Renal cortex interstitium (tissue), 11 donors: ENCODE data around the gene SYNE2. TPM values are rescaled to one million over a fixed set of nuclear protein-coding genes. Genes with fewer than 3 reads are reported as not detected.
"Not testable (repeated sequence)": the region's sequence is repeated elsewhere in the genome, so short reads cannot be mapped to it uniquely, and the experiment has no call there.

ENCODE experiments used
- DNase-seq, 11 donors: peaks; one replicate each; pipeline ENCODE4 v3.0.0-alpha.2; 2013; ENCODE audit warnings: low read depth in 9 of 11, low spot score in 4 of 11; ENCODE audit errors: extremely low read depth in 1 of 11
- polyA plus RNA-seq, 3 donors: library from polyadenylated mRNA; unstranded; fragments of 120-200 nt; gene quantifications; one replicate each; pipeline ENCODE4 v1.2.1, GENCODE V29; 2013; ENCODE audit not compliant: insufficient read length in 3 of 3

Gene SYNE2
- polyA plus RNA-seq, 3 donors: 113 to 171 (median 131) TPM

- DNase-seq: no peak
Measured at GRCh38 chr14:64092338-64092737, 239.5 kb downstream of the SYNE2 start.

DNA sequence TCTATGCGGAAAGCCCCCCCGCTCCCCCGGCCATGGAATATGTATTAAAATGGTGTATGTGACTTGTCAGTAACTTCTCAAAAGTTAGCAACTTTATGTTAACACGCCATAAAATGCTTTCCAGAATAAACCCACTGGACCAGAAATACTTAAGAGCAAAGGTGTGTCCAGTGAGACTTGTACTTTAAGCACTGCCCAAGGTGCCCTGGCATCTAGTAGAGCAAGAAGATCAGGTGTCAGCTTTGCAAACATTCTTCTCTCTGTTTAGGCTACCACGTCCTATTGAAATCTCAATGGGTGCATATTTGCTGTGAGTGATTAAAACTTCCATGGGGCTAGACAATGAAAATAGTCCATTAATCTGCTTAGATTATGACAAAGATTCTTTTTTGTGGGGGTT is 240.1 kb downstream of the SYNE2 start:
- DNase-seq: no peak

GRCh38 chr14:64095620-64096019 is 242.8 kb downstream of the SYNE2 start:
- no peak for DNase-seq

DNA sequence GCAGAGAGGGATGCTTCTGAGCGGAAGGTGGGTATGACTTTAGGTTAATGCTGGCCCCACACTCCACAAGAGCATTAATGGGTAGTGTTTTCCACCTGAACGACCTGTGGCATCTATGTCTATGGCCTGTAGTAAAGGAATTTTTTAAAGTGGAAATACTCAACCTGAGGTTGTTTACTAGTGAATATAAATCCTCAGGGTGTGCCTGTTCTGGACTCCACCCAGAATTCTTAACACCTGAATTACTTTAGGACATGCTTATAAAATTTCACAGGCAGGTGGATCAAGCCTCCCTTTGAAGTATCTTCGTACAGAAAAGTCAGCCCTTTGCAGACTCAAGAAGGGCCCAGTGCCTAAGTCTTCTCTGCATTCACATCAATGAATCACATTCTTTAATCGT is 245.3 kb downstream of the SYNE2 start:
- DNase-seq: no peak

DNA sequence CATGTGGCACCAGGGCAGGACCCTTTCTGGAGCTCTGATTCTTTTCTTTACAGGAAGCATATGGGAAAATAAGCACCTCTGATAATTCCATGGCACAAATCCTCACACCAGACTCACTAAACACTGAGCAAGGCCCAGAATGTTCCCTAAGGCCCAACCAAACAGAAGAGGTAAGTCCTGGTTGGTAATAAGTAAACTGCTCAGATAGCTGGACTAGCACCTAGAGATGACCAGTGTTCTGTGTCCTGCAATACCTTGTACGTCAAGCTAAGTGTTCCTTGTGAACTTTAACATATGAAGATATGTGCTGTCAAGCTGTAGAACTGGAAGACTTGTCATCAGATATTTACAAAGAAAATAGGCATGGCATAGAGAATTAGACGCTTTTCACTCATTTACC is 254.6 kb downstream of the SYNE2 start:
- no peak for DNase-seq

DNA sequence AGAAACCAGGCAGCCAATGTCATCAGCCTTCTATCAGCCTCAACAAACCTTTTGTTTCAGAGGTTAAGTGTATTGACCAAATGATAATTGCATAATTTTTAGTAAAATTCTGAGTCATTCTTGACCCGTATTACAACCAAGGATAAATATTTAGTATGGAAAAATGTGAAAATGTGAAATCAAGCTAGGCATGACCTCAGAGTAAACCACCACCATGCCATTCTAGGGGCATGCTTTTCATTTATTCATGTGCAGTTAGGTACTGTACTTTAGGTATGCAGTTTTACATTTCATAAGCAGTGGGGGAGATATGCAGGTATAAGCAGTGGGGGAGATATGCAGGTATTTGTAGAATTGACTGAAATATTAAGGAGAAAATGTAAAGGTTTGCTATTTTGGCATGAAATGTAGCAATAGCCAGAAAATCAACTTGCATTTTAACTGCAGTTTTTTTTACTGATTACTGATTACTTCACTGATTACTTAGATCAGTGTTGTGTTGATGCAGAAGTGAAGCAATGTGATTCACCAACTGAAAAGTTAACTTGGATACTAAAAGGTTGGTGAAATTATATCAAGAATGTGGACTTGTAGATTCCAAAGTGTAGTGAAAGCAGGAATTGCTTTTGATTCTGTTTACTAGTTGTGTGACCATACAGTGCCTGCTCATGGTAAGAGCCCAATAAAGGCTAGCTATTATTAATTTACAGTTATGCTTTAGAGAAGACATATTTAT is 257.2 kb downstream of the SYNE2 start:
- no peak for DNase-seq

- no peak for DNase-seq
Measured at GRCh38 chr14:64110802-64111201, 258.0 kb downstream of the SYNE2 start.

DNA sequence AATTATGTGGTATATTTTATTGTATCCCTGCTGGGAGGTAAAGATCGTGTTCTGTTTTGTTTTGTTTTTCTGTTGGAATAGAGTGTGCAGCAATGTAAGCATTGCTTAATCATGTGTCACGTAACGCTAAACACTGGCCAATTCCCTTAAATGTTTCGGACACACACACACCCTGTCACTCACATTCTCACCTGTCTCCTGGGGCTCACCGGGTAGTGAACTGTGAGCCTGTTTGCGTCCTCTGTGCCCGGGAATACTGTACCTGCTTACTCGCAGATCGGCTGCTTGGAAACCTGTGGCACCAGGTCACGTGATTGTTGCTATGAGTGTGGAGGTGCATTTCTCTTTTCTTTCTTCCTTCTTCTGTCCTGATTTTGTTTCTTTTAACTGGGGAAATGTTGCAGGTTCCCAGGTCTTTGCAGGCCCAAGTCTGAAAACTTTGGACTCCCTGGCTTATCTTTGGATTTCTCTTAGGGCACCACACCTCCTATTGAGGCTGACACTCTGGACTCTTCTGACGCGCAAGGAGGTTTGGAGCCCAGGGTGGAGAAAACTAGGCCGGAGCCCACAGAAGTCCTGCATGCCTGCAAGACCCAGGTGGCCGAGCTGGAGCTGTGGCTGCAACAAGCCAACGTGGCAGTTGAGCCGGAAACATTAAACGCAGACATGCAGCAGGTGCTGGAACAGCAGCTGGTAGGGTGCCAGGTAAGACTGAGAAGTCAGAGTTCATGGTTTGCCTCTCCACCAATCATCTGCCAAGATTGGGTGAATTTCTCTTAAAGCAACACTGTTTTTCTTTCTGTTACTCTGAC is 260.3 kb downstream of the SYNE2 start:
- no peak for DNase-seq

GRCh38 chr14:64114166-64114565 is 261.4 kb downstream of the SYNE2 start:
- DNase-seq: no peak

GRCh38 chr14:64114796-64115195 is 262.0 kb downstream of the SYNE2 start:
- DNase-seq: no peak

GRCh38 chr14:64115401-64115800 is 262.6 kb downstream of the SYNE2 start:
- DNase-seq: no peak

DNA sequence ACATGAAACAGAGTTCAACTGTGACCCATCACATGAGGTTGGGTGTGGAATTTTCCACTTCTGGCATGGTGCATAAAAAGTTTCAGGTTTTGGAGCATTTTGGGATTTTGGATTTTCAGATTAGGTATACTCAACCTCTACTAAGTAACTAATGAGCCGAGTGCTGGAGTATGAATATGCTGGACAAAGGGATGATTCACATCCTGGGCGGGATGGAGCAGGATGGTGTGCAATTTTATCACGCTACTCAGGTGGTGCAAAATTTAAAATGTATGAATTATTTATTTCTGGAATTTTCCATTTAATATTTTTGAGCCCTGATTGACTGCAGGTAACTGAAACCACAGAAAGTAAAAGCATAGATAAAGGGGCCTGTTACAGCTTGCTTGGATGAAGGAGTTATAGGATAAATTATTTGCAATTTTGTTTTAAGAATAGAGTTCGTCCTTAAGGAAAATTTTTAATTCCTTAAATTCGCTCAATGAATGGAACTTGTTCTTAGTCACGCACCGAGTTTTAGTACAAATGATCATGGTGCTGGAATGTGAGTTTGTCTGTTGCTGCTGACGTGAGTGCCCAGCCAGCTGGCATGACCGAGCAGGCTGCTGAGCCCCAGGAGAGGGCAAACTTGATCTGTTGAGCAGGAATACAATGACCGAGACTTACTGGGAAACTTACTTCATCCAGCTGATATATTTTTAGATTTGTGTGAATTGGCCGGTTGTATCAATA is 265.0 kb downstream of the SYNE2 start:
- no peak for DNase-seq

- not testable (repeated sequence) for DNase-seq
Measured at GRCh38 chr14:64118403-64118742, 265.6 kb downstream of the SYNE2 start.

DNA sequence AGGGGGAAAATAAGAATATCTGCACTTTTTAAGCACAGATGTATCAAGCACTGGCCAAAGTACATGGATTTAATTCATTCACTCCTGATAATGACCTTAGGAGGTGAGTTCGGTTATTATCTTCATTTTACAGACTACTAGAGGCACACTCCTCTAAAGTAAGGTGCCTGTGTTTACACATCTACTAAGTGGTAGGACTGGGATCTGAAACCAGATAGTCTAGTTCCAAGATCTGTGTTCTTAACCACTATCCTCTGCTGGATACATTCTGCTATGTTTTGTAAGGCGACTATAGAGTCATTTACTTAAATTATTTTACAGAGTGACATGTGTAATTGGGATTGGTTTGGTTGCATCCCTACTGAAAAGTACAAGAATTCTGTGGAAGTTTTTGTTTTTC is 266.1 kb downstream of the SYNE2 start:
- DNase-seq: no peak

GRCh38 chr14:64119500-64119899 is 266.7 kb downstream of the SYNE2 start:
- DNase-seq: no peak

- DNase-seq: no peak
Measured at GRCh38 chr14:64119980-64120379, 267.2 kb downstream of the SYNE2 start.

DNA sequence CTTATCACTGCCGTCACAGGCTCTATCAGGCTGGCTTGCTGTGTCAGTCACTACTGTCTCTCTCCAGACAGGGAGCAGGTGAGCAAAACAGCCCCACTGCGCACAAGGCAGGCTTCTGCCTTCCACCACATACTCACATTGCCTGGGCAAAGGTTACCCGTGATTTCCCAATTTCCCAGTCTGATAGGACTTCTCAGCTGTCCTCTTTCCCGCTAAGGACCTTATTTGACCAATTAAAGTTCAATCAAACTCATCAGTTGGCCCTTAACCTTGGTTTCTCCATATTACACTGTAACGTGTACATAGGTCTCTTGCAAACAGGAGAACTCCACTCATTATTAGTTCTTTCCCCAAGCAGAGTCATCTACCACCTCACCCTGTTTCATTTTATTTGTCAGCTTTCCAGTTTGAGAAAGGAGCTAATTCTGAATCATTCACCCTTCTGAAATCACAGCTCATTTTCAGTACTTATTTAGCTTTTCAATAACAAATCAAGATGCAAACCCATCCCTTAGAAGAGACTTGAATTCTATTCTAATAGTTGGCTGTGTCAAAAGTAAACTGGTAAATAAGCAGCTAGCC is 270.5 kb downstream of the SYNE2 start:
- DNase-seq: no peak

DNA sequence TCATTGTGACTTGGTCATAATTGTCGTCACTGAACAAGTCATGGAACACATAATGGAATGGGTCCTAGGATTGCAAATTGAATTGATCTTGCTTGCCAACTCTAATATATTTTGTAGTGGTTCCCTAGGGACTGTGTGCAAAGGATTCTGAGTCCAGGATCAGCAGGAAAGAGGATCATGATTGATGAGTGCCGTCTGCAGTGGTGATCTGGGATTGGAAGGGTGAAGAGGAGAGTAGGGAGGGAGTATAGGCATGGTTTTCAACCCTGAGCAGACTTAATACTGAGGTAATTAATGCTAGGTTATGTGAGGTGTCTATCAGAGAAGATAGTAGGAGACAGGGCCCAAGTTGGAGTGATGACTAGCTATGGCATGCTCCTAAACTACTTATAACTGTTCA is 272.5 kb downstream of the SYNE2 start:
- no peak for DNase-seq

- DNase-seq: no peak
Measured at GRCh38 chr14:64126548-64126947, 273.7 kb downstream of the SYNE2 start.
